CD4-positive, alpha-beta T cell treated with Interleukin-17A for 4 hours (primary cell): ENCODE results near the gene AK5.
"Not testable (repeated sequence)": the region's sequence is repeated elsewhere in the genome, so short reads cannot be mapped to it uniquely, and the experiment has no call there.

Experiments used
- DNase-seq: peaks from one replicate; pipeline ENCODE4 v3.0.0-alpha.2; 2020; ENCODE audit warnings: mixed read lengths

Gene AK5

DNA sequence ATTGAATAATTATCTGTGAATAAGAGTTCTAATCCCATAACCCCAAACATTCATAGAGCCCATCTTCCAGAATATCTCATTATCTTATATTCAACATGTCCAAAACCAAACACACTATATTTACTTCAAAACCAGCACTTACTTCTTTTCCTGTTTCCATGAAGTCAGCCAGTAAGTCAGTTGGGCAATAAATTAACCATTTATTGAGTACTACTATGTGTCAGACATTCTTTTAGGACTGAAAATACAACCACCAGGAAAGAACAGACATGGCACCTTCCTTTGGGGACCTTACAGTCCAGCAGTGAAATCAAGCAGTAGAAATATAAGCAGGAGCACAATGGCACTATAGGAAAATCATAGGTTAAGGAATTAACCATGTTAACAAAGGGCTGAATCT is 8.8 kb downstream of the AK5 start:
- DNase-seq = no peak

- no peak for DNase-seq
Observed at GRCh38 chr1:77292551-77292950, 10.7 kb downstream of the AK5 start.

DNA sequence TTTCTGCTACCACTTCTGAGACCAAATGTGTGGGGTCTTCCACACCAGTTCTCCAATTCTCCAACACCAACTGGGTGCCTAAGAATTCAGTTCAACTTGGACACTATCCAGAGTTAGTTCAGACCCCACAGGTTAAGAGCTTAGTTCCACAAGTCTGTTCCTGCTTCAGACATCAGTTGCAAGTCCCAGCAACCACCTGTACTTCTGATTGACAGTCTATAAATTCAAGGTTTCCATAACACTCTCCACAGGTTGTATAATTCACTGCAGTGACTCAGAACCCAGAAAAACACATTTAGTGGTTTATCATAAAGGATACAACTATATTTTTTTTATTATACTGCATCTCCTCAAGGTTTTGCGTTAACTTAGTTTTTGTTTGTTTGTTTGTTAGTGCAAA is 18.7 kb downstream of the AK5 start:
- DNase-seq = no peak

- DNase-seq = peak; percentile 39
Observed at GRCh38 chr1:77303387-77303786, 21.6 kb downstream of the AK5 start.

GRCh38 chr1:77308889-77309621 is 27.2 kb downstream of the AK5 start:
- peak; percentile 19 for DNase-seq

DNA sequence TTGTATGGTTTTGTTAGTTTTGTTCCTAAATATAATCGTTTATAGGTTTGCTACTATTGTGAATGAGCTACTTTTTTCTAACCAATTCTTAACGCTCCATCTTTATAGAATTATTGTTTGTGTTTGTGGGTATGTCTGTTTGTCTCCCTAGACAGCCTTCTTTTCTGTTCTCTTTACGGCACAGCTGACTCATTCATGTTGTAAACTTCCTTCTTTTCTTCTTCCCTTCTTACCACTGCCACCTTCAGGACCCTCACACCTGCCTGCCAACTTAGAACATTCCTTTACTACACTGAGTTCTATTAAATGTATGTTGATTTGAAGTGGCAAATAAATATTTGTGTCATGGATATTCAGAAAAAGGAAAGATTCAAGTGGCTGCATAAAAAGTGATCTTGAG is 29.1 kb downstream of the AK5 start:
- no peak for DNase-seq

DNA sequence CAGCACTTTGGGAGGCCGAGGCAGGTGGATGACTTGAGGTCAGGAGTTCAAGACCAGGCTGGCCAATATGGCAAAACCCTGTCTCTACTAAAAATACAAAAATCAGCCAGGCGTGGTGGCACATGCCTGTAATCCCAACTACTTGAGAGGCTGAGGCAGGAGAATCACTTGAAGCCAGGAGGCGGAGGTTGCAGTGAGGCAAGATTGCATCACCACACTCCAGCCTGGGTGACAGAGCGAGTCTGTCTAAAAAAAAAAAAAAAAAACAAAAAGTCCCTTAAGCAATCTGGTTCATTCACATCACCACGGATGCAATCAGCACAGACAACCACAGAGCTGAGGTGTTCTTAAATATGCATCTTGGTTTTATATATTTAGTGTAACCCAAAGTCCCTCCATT is 30.5 kb downstream of the AK5 start:
- not testable (repeated sequence) for DNase-seq

DNA sequence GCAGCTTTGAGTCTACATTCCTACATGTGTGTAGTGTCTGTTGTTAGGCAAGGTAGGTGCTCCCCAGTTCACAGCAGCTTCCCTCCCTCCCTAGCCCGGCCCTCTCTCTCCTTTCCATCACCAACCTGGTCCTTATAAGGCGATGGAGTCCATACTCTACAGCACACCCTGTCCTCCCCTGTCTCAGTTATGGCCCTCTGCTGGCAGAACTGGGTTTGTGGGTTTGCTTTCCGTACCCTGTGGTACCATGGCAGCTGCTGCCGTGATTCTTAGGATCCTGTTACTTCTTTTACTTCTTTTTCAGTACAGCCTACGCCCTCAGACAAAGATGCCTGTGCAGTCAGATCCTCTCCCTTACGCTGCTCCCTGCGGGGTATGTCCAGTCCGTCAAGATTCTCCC is 31.7 kb downstream of the AK5 start:
- DNase-seq = peak; percentile 43

GRCh38 chr1:77316006-77316405 is 34.2 kb downstream of the AK5 start:
- no peak for DNase-seq

- DNase-seq = no peak
Observed at GRCh38 chr1:77316966-77317365, 35.1 kb downstream of the AK5 start.

- no peak for DNase-seq
Observed at GRCh38 chr1:77319036-77319705, 37.4 kb downstream of the AK5 start.

GRCh38 chr1:77322061-77322900 is 40.5 kb downstream of the AK5 start:
- DNase-seq = no peak

DNA sequence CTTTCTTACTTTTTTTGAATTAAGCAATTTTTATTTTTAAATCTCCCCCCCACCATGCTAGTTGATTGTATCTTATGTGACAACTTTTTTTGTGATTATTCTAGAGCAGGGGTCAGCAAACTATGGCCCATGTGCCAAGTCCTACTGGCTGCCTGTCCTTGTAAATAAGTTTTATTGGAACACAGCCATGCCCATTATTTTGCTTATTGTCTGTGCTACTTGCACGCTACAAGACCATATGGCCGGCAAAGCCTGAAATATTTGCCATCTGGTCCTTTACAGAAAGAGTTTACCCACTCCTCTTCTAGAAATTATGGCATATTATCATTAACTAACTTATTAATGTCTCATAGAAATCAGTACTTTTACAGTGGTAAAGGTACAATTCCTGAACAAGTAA is 51.7 kb downstream of the AK5 start:
- DNase-seq = no peak

DNA sequence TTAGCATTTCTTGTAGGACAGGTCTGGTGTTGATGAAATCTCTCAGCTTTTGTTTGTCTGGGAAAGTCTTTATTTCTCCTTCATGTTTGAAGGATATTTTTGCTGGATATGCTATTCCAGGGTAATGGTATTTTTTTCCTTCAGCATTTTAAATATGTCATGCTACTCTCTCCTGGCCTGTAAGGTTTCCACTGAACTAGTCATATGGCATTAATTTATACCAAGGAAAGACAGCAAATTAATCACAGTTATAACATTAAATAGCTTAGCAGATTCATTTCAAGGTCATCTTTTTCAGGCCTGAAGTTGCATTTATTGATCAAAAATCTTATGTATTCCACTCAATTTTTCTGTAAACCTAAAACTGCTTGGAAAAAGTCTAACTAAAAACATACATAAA is 54.9 kb downstream of the AK5 start:
- DNase-seq = no peak

- DNase-seq = no peak
Observed at GRCh38 chr1:77339326-77339725, 57.5 kb downstream of the AK5 start.

GRCh38 chr1:77341195-77341594 is 59.4 kb downstream of the AK5 start:
- no peak for DNase-seq

DNA sequence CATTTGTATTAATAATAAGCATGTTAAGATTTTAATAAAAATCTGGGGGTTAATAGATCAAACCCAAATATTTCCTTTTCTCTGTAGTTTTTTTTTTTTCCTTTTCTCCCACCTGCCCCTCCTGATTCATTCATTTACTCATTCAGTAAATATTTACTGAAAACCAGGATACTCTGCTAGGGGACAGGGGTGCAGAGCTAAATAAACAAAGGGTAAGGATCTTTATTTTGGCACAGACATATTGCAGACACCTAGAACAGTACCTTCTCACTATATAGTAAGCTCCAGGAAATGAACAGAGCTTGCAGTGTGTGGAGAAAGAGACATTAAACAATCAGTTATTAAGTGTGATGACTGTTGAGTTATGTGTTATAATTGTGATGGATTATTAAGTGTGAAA is 60.9 kb downstream of the AK5 start:
- DNase-seq = no peak

GRCh38 chr1:77347646-77348045 is 65.8 kb downstream of the AK5 start:
- no peak for DNase-seq

- no peak for DNase-seq
Observed at GRCh38 chr1:77348549-77348948, 66.7 kb downstream of the AK5 start.

- DNase-seq = no peak
Observed at GRCh38 chr1:77349275-77349674, 67.5 kb downstream of the AK5 start.

DNA sequence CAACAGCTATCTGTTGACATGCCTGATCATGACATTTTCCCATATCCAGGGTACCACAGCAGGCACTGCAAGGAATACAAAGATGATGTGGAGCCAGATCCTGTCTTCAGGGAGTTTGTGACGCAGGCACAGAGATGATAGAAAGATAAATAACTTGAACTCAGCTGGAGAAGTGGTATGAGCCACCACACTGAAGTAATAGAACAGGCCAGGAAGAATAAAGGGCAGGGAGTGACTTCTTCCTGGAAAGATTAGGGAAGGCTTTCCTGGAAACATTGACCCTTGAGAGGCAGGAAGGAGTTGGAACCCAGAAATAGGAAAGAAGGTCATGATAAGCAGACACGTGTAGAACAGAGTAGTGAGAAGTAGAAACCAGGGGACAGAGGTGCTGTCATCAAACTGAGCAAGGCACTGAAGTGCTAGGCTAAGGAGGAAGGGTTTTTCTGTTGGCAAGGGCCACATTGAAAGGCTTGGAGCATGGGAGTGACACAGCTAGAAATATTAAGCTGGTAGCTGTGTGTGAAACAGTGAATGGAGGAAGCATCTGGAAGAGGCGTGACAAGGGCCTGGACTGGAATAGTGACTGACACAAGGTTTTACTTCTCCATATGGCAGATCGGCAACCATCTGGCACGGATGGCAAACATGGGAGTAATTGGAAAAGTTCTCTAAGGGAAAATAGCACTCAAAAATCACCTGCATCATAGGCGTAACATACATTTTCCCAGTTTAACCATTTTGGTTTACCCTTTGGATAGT is 68.4 kb downstream of the AK5 start:
- no peak for DNase-seq

GRCh38 chr1:77354536-77354935 is 72.7 kb downstream of the AK5 start:
- no peak for DNase-seq

GRCh38 chr1:77355010-77355409 is 73.2 kb downstream of the AK5 start:
- DNase-seq = no peak
